WI38 (cell line): ENCODE measurements around the gene ALDH1A2.

Experiments used
- H3K4me3 ChIP-seq: 2 replicates; pipeline ENCODE4 v1.5.1; 2011; ENCODE audit warnings: low read depth, mild to moderate bottlenecking, control low read depth, low read length
- TF ChIP-seq, protein P1 (sequence below): IDR thresholded peaks from 2 replicates; pipeline ENCODE4 v1.5.1; 2012; ENCODE audit warnings: low read depth, mild to moderate bottlenecking, control low read depth, low read length

ALDH1A2 gene

DNA sequence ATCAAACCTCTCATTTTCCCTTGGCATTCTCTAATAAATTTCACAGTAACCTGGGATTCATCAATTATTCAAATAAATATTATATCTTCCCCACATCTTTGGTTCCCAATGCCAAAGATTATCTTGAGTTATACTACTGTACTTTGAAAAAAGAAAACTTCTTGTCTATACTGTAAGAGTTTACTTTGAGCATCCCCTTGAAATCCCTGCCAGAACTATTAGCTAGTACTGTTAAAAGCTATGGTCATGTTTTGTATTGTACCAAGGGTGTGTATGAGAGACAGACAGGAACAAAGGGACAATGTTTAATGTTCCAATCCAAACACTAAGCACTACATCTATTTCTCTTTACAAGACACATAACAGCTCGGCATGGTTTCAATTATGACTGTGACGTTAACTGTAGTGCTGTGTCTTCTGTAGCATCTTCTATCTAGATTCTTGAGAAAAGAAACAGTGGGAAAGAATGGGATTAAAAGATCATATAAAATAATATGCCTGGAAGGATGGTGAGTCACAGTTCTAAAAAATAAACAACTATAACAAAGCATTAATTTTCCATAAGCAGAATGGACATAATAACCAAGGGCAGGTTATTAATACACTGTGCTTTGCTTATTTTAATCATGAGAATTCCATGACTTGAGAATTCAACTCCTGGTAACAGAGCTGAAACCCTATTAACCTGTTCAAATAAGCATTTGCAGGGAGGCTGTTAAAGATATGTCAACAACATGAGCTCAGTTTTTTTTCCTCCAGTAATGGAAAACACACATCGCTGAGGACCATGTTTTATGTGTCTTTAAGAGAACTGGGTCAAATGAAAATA lies 71.1 kb downstream of the ALDH1A2 start:
- no peak overlapping the region for H3K4me3 ChIP-seq
- TF ChIP-seq, protein P1, sequence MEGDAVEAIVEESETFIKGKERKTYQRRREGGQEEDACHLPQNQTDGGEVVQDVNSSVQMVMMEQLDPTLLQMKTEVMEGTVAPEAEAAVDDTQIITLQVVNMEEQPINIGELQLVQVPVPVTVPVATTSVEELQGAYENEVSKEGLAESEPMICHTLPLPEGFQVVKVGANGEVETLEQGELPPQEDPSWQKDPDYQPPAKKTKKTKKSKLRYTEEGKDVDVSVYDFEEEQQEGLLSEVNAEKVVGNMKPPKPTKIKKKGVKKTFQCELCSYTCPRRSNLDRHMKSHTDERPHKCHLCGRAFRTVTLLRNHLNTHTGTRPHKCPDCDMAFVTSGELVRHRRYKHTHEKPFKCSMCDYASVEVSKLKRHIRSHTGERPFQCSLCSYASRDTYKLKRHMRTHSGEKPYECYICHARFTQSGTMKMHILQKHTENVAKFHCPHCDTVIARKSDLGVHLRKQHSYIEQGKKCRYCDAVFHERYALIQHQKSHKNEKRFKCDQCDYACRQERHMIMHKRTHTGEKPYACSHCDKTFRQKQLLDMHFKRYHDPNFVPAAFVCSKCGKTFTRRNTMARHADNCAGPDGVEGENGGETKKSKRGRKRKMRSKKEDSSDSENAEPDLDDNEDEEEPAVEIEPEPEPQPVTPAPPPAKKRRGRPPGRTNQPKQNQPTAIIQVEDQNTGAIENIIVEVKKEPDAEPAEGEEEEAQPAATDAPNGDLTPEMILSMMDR: no peak

DNA sequence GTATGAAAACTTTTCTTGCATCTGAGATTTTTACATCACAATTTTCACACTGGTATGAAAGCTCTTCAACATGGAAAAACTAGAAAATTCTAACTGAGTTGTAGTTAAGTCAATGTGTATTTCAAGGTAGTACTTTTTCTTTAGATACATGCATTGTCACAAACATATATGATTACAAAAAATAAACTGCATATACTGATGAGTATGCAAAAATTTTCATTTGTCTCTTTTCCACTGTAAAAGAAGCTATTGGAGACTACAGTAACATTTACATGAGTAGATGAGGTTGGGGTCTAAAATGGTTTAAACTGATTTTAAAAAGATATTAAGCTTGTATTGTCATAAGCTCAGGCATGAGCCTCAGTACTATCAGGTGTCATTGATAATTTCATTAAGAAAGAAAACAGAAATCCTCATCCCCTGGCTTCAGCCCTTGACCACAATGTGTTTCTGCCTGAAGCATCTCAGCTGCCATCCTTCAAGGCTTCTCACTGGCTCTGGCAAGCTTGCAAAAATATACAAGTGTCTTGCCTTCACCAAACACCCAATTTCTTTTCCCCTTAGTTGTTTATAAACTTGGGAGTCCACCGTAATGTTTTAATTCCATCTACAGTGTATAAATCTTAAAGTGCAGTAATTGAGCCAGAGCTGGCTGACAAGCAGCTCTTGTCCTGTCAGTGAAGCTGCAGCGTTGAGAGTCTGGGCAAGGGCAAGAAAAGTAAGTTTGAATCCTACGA lies 71.9 kb downstream of the ALDH1A2 start:
- TF ChIP-seq, protein P1: no peak
- no peak overlapping the region for H3K4me3 ChIP-seq

DNA sequence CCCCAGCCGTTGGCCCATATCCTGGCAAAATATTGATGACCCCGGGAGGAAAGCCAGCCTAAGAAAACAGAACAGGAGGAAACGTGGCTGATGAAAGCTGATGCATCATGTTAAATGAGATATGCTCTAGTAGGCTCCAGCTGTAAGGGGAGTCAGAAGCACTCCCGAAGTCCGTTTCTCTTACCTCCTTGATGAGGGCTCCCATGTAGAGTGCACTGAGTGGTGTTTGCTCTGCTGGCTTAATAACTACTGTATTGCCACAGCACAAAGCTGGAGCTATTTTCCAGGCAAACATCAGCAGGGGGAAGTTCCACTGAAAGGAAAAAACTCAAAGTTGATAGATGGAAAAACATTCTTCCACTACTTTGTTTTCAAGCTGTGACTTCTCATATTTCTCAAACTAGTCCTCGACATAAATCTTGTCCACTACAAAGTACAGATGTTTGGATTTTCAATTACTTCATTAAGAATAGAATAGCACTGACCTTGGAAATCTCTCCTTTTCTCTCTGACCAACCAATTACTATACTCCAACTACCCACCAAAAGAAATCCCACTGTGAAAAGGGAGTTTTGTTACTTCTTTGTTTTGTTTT lies 72.7 kb downstream of the ALDH1A2 start:
- TF ChIP-seq, protein P1: no peak
- no peak overlapping the region for H3K4me3 ChIP-seq

DNA sequence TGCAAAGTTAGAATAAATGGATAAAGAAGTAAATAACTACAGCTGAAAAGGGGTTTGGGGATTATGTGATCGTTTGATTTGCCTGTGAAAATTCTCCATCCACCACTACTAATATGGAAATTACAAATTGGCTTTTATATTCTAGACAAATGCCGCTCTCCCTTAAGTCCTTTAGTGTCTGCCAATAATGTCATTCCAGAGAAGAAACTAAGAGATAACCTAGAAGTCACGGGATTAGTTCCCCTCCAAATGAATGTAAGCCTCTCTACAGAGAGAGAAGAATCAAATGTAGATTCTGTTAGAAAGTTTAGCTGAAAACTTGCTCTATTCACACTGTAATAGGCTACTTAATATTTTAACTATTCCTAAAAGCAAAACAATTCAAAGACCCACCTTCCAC lies 92.0 kb downstream of the ALDH1A2 start:
- H3K4me3 ChIP-seq: no peak overlapping the region
- TF ChIP-seq, protein P1: no peak

DNA sequence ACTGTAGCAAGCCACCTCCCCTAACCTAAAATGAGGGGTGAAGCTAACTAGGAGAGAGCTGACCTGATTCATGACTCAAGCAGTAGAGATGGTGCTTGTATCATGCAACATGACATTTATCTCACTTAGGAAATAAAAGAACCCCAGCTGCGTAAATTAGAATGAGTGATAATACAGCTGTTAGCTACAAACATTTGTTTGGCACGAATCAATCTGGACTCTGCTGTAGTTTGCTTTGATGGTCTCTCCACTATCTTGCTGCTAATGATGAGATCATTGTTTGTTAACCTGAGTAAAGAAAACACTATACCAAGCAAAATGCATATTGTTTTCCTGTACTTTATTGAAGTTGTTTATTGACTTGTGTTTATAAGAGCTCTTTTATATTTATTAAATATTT lies 92.6 kb downstream of the ALDH1A2 start:
- TF ChIP-seq, protein P1: no peak

DNA sequence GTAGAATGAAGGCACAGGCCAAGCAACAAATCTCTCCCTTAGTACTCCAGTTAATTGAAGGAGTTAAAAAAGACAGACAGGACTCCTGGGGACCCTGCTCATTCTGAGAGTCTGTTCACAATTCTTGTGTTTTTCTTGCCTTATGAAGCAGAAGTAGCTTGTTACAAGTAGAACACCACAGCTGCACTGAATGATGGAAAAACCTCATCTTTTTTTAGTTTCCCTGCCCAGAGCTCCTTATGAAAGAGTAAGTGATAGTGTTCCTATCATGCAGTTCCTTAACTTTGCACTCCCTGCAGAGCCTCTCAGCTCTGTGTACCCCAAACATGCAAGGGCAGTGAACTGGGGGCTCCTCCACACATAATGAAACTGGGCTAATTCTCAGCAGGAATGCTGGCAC lies 95.5 kb downstream of the ALDH1A2 start:
- TF ChIP-seq, protein P1: no peak
- no peak overlapping the region for H3K4me3 ChIP-seq

More for the DNA sequence above, 92.6 kb downstream of the ALDH1A2 start:
- H3K4me3 ChIP-seq: no peak overlapping the region
